Esophagus (tissue), 2 donors: Measurements from ENCODE around the gene ANKRD24. TPM values are rescaled to one million over a fixed set of nuclear protein-coding genes. Genes with fewer than 3 reads are reported as not detected.
A peak's percentile ranks its signal among the peaks of the same experiment; 100 is the strongest.
"Not testable (repeated sequence)": the region's sequence is repeated elsewhere in the genome, so short reads cannot be mapped to it uniquely, and the experiment has no call there.

ENCODE experiments used
- H3K27ac ChIP-seq, 2 donors: one replicate each; pipeline ENCODE4 v1.5.1; 2013; ENCODE audit warnings: low read depth in 2 of 2, mild to moderate bottlenecking in 2 of 2, inconsistent platforms in 1 of 2, low read length in 1 of 2, moderate library complexity in 1 of 2
- H3K27me3 ChIP-seq, 2 donors: one replicate each; pipeline ENCODE4 v1.6.1; 2013; ENCODE audit warnings: low read length in 2 of 2, control low read depth in 1 of 2, mild to moderate bottlenecking in 1 of 2; ENCODE audit not compliant: insufficient read depth in 2 of 2, control insufficient read depth in 1 of 2
- H3K36me3 ChIP-seq, 2 donors: one replicate each; pipeline ENCODE4 v1.6.1; 2013; ENCODE audit warnings: low read length in 1 of 2; ENCODE audit not compliant: control insufficient read depth in 2 of 2, insufficient read depth in 2 of 2
- H3K4me1 ChIP-seq, 2 donors: one replicate each; pipeline ENCODE4 v1.6.1; 2013; ENCODE audit warnings: low read length in 1 of 2; ENCODE audit not compliant: control insufficient read depth in 2 of 2, insufficient read depth in 2 of 2
- H3K4me3 ChIP-seq, 2 donors: one replicate each; pipeline ENCODE4 v1.5.1; 2013; ENCODE audit warnings: low read length in 2 of 2, mild to moderate bottlenecking in 2 of 2, low read depth in 1 of 2, moderate library complexity in 1 of 2
- H3K9me3 ChIP-seq, 2 donors: one replicate each; pipeline ENCODE4 v1.6.1; 2013; ENCODE audit warnings: mild to moderate bottlenecking in 2 of 2, low read depth in 1 of 2, low read length in 1 of 2, moderate library complexity in 1 of 2; ENCODE audit not compliant: control insufficient read depth in 2 of 2, insufficient read depth in 1 of 2
- WGBS, 2 donors: extraction: QIAGEN DNeasy Blood & Tissue Kit; methylation state at CpG; one replicate each; pipeline ENCODE4 v1.1.7; 2013; 5-methylcytosine and 5-hydroxymethylcytosine counted together
- polyA plus RNA-seq, 2 donors: library from polyadenylated mRNA; stranded (reverse); fragments of 200-250 nt; gene quantifications; one replicate each; pipeline ENCODE4 v1.2.3, GENCODE V29; 2013
- donor health status: healthy with polysubstance abuse.
- donor health status: Bipolar disorder and iron deficiency.

The ANKRD24 gene
- polyA plus RNA-seq, 2 donors, result 0.21 to 0.59 TPM

DNA sequence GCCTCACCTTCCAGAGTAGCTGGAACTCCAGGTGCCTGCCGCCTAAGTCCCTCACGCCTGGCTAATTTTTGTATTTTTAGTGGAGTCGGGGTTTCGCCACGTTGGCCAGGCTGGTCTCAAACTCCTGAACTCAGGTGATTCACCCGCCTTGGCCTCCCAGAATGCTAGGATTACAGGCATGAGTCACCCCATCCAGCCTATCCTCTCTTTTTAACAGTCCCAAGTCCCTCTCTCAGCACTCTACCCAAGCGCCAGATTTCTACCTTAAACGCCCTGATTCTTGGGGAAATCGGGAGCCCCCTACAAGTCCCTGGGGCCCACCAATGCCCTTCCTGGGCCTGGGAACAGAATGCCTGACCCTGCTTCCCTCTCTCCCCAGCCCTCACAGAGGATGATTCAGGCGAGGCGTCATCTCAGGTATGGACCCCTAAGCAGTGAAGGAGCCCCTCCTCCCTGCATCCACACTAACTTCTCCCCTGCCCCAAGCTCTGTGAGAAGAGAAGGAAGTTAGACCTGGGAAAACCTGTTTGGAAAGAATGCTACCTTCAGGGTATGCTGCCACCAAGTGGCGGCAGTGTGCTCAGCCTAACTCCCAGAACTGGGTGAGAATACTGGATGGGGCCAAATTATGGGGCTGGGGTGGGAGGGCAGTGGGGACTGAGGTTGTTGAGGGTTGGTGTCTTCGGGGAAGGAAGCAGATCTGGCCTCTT lies 26.1 kb downstream of the ANKRD24 start:
- Histone ChIP-seq H3K4me1 (no peaks in the 10 kb centered on the region), H3K9me3 (no peaks in the 10 kb centered on the region), H3K27me3 (no peaks in the 10 kb centered on the region), H3K4me3 (no peak overlapping the region), H3K36me3 (no peaks in the 10 kb centered on the region), H3K27ac (peak overlapping the region in 1 of 2 donors; percentile 38)
- 61 to 62% methylated on average over 13 of the region's 13 CpGs for WGBS, 2 donors

DNA sequence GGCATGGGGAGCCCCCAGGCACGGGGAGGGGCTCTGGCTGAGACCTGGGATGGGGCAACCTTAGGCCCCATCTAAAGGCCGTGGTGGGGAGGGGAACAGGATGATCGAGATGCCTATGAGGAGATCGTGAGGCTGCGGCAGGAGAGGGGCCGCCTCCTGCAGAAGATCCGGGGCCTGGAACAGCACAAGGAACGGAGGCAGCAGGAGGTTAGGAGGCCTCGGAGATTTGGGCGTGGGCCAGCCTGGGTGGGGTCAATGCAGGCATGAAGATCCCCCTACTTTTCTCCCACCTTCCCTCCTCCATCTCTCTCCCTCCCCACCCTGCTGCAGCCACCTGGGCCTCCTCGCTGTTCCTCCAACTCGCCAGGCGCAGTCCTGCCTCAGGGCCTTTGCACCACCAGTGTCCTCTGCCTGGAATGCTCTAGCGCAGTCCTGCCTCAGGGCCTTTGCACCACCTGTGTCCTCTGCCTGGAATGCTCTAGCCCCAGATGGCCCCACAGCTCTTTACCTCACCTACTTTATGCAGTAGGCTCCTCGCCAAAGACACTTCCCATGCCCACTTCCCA lies 27.8 kb downstream of the ANKRD24 start:
- Histone ChIP-seq H3K4me3 (no peak overlapping the region), H3K9me3 (no peaks in the 10 kb centered on the region), H3K27me3 (no peaks in the 10 kb centered on the region), H3K27ac (no peak overlapping the region), H3K4me1 (no peaks in the 10 kb centered on the region), H3K36me3 (no peaks in the 10 kb centered on the region)
- WGBS, 2 donors, result 74 to 83% methylated on average over 15 of the region's 15 CpGs

DNA sequence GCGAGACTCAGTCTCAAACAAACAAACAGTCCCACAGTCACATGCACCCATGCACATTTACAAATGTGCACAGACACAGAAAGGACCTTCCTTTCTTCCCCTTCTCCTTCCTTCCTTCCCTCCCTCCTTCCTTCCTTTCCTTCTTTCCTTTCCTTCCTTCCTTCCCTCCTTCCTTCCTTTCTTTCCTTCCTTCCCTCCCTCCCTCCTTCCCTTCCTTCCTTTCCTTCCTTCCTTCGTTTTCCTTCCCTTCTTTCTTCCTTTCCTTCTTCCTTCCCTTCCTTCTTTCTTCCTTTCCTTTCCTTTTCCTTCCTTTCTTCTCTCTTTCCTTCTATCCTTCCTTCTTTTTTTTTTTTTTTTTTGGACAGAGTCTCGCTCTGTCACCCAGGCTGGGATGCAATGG lies 30.6 kb downstream of the ANKRD24 start:
- Histone ChIP-seq H3K4me1 (no peaks in the 10 kb centered on the region), H3K36me3 (no peaks in the 10 kb centered on the region), H3K27ac (no peak overlapping the region), H3K9me3 (peaks cover 0 to 2% of the 10 kb centered on the region in 2 donors), H3K27me3 (no peaks in the 10 kb centered on the region), H3K4me3 (no peak overlapping the region)
- WGBS, 2 donors, result 60 to 67% methylated on average over 3 of the region's 3 CpGs

DNA sequence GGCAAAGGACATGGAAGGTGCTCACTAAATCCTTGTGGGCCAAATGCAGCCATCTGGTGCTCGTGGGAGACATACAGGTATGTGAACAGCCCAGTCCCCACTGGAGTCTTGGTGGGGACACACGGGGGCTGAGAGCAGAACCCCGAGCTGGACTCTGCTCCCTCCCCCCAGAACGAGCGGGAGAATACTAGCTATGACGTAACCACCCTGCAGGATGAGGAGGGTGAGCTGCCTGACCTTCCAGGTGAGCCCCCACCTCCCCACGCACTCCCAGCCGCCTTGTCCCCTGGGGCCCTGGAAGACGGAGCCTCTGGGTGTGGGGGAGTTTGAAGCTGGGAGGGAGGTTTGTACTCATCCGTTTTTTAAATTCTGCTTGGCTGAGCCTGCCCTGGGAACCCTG lies 33.3 kb downstream of the ANKRD24 start:
- Histone ChIP-seq H3K4me1 (no peaks in the 10 kb centered on the region), H3K36me3 (no peaks in the 10 kb centered on the region), H3K27ac (no peak overlapping the region), H3K4me3 (no peak overlapping the region), H3K27me3 (no peaks in the 10 kb centered on the region), H3K9me3 (peaks cover 0 to 2% of the 10 kb centered on the region in 2 donors)
- 57 to 64% methylated on average over 10 of the region's 10 CpGs for WGBS, 2 donors

DNA sequence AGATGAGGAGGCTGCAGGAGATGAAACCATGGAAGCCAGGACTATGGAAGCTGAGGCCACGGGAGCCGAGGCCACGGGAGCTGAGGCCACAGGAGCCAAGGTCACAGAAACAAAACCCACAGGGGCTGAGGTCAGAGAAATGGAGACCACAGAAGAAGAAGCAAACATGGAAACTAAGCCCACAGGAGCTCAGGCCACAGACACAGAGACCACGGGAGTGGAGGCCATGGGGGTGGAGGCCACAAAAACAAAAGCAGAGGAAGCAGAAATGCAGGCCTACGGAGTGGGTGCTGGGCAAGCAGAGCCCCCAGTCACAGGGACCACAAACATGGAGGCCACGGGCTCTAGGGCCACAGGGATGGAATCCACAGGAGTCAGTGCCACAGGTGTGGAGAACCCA lies 34.4 kb downstream of the ANKRD24 start:
- H3K27ac ChIP-seq, result no peak overlapping the region
- peaks cover 0 to 2% of the 10 kb centered on the region in 2 donors for H3K9me3 ChIP-seq
- WGBS, 2 donors, result 78 to 80% methylated on average over 6 of the region's 6 CpGs
- no peak overlapping the region for H3K4me3 ChIP-seq
- H3K4me1 ChIP-seq, result no peaks in the 10 kb centered on the region
- H3K27me3 ChIP-seq, result no peaks in the 10 kb centered on the region
- no peaks in the 10 kb centered on the region for H3K36me3 ChIP-seq

DNA sequence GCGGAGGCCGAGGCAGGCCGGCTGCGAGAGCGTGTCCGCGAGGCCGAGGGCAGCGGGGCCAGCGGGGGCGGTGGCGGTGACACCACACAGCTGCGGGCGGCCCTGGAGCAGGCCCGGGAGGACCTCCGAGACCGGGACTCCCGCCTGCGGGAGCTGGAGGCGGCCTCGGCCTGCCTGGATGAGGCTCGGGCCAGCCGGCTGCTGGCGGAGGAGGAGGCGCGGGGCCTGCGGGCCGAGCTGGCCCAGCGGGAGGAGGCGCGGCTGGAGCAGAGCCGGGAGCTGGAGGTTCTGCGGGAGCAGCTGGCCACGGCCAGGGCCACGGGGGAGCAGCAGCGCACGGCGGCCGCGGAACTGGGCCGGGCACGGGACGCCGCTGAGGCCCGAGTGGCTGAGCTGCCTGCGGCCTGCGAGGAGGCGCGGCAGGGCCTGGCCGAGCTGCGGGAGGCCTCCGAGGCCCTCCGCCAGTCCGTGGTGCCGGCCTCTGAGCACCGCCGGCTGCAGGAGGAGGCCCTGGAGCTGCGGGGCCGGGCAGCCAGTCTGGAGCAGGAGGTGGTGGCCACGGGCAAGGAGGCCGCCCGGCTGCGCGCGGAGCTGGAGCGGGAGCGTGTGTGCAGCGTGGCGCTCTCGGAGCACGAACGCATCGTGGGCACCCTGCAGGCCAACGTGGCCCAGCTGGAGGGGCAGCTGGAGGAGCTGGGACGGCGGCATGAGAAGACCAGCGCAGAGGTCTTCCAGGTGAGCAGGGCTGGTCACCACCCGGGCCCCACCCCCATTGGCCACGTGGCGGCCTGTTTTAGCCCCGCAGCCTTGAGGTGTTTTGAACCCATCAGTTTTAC lies 35.2 kb downstream of the ANKRD24 start:
- no peaks in the 10 kb centered on the region for H3K36me3 ChIP-seq
- no peaks in the 10 kb centered on the region for H3K27me3 ChIP-seq
- H3K4me1 ChIP-seq, result no peaks in the 10 kb centered on the region
- H3K27ac ChIP-seq, result no peak overlapping the region
- H3K4me3 ChIP-seq, result no peak overlapping the region
- 96% methylated on average over 73 to 81 of the region's 81 CpGs for WGBS, 2 donors
- H3K9me3 ChIP-seq, result peaks cover 0 to 2% of the 10 kb centered on the region in 2 donors

DNA sequence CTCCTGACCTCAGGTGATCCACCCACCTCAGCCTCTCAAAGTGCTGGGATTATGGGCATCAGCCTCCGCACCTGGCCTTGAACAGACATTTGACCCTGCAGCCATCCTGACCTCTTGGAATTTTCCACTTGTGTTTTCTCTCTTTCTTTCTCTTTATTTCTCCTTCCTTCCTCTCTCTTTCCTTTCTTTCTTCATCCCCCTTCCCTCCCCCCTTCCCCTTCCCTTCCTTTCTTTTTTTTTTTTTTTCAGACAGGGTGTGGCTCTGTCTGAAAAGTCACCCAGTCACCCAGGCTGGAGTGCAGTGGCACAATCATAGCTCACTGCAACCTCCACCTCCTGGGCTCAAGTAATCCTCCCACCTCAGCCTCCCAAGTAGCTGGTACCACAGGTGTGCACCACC lies 36.0 kb downstream of the ANKRD24 start:
- not testable (repeated sequence) for H3K4me3 ChIP-seq, H3K4me1 ChIP-seq, H3K27me3 ChIP-seq, H3K9me3 ChIP-seq, H3K27ac ChIP-seq, H3K36me3 ChIP-seq
- 91 to 95% methylated on average over 1 of the region's 1 CpG for WGBS, 2 donors

DNA sequence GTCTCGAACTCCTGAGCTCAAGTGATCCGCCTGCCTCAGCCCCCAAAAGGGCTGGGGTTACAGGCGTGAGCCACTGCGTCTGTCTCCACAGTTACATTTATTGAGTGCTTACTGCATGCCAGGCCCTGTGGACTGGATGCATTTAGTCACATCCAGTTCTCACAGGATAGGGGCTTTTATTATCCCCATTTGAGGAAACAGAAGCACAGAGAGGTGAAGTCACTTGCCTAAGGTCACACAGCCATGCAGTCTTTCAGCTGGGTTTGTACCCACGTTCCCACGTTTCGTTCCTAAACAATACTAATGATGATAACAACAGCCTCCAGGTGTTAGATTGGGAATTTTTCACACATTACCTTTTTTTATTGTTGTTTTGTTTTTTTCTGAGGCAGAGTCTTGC lies 37.7 kb downstream of the ANKRD24 start:
- H3K4me3 ChIP-seq, result no peak overlapping the region
- H3K4me1 ChIP-seq, result no peaks in the 10 kb centered on the region
- H3K36me3 ChIP-seq, result no peaks in the 10 kb centered on the region
- 88 to 89% methylated on average over 7 of the region's 7 CpGs for WGBS, 2 donors
- no peak overlapping the region for H3K27ac ChIP-seq
- no peaks in the 10 kb centered on the region for H3K27me3 ChIP-seq
- peaks cover 0 to 2% of the 10 kb centered on the region in 2 donors for H3K9me3 ChIP-seq

DNA sequence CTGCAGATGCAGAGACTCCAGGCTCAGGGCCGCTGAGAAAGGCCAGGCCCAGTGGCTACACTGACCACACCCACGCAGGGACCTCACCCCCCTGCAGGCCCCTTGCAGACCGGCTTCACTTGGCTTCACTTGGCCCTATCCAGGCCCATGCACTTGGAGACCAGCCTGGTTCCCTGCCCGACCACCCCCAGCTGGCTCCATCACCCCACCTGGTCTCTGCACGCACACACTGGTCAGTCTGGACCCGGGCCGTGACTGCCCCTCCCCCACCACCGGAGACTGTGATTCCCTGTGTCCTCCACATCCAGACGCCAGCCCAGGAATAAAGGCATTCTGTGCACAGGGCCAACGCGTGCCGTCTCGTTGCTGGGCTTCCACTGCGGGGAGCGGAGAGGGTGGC lies 42.0 kb downstream of the ANKRD24 start:
- Histone ChIP-seq H3K36me3 (no peaks in the 10 kb centered on the region), H3K27me3 (no peaks in the 10 kb centered on the region), H3K27ac (no peak overlapping the region), H3K4me3 (no peak overlapping the region), H3K4me1 (no peaks in the 10 kb centered on the region), H3K9me3 (no peaks in the 10 kb centered on the region)
- WGBS, 2 donors, result 64 to 67% methylated on average over 14 to 15 of the region's 15 CpGs
